GM12892 (cell line): Measurements from ENCODE around the gene DPP6. TPM values are rescaled to one million over a fixed set of nuclear protein-coding genes. Genes with fewer than 3 reads are reported as not detected.
A peak's percentile ranks its signal among the peaks of the same experiment; 100 is the strongest.
"Not testable (repeated sequence)": the region's sequence is repeated elsewhere in the genome, so short reads cannot be mapped to it uniquely, and the experiment has no call there.

Experiments
- DNase-seq: peaks from one replicate; pipeline ENCODE4 v3.0.0; 2011; ENCODE audit not compliant: insufficient read length
- FAIRE-seq: peaks from 2 replicates; lab custom pipeline; 2011; peaks lifted over from hg19 to GRCh38; lab: Jason Lieb, UNC
- polyA plus RNA-seq: library from polyadenylated mRNA; unstranded; fragments of >200 nt; gene quantifications from one replicate; pipeline ENCODE4 v1.2.1, GENCODE V29; 2012; ENCODE audit warnings: missing spikeins, inconsistent platforms; ENCODE audit not compliant: missing spikeins

DPP6 gene
- not detected for polyA plus RNA-seq

DNA sequence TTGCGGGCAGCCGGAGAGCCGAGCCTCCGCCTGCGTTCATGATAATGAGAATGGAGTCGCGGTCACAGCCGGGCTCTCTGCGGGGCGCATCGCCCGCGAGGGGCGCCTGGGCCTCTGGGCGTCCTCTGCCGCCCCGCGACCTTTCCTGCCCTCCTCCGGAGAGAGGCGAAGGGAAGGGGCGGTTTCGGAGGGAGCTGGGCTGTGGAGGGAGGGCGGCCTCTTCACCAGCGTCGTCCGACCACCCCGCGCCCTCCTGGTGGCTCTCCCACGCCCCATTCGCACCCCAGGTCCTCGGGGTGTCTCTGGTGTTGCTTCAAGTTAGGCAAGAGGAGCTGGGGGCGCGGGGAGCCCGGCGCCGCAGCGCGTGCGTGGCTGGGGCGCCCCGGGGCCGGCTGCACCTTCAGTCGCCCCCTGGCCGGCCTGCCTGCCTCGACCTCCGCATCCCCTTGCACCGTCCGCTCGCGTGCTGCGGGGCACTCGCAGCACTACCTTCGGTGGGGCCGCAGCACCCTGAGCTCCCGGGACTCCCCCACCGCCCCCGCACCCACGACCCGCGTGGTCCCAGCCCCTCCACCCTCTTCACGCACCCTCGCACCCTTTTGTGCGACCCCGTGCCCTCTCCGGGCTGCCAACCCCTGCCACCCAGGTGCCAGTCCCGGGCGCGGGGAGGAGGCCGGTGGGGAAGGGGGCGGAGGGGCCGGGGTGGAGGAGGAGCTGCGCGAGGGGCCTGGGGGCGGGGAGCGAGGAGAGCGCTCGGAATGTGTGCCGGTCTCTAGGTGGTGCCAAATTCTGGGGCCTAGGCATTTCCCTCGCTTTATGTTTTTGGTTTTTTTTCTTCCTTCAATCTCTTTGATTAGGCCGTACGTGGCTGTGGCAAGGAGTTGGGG lies at the start of gene DPP6:
Gene DPP6, plus strand, starts transcription at position 756 of the 887 bp plus-strand sequence.
- not testable (repeated sequence) for FAIRE-seq, DNase-seq

DNA sequence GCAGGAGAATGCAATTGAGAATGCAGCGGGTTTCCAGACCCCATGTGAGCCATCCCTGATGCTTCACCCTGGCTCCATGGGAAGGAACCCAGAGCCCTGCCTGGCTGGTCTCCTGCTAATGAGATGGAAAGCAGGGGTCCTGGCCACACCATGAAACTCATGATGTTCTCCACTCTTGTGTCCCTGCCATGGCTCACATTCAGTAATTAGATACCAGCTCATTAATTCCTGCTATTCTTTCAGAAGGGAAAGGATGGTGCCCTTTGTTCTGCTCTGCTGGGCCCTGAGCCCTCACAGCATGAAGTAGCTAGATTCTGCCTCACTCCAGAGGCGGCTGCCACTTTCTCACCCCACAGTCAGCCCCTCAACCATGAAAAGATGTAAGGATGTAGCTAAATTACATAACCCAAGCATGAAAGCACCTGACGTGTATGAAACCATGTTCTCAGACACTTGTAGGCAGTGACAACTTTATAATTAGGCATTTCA lies 42.7 kb upstream of the DPP6 start:
- FAIRE-seq, result peak; percentile 67
- DNase-seq, result not testable (repeated sequence)

GRCh38 chr7:154010726-154011568 lies 41.3 kb upstream of the DPP6 start:
- not testable (repeated sequence) for DNase-seq, FAIRE-seq

- DNase-seq, FAIRE-seq: not testable (repeated sequence)
These were observed 39.4 kb upstream of the DPP6 start for GRCh38 chr7:154012800-154013199.

DNA sequence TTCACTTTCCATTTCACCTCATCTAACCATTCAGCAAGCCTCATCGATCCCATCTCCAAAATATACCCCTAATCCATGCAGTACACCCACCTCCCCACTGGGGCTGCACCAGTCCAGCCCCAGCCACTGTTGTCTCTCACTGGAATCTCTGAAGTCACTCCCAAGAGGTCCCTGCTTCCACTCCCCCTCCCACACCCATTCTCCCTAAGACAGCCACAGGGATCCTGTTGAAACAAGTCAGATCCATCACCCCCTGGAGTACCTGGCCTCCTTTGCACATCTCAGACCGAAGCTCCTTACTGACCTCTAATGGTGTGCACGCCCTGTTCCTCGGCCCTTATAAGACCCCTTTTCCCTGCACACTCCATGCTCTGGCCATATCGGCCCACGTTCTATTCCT lies 36.6 kb upstream of the DPP6 start:
- DNase-seq, FAIRE-seq: not testable (repeated sequence)

GRCh38 chr7:154018354-154018753 lies 33.8 kb upstream of the DPP6 start:
- not testable (repeated sequence) for DNase-seq, FAIRE-seq

- FAIRE-seq, DNase-seq: not testable (repeated sequence)
These were observed 24.4 kb upstream of the DPP6 start for GRCh38 chr7:154027805-154028204.

DNA sequence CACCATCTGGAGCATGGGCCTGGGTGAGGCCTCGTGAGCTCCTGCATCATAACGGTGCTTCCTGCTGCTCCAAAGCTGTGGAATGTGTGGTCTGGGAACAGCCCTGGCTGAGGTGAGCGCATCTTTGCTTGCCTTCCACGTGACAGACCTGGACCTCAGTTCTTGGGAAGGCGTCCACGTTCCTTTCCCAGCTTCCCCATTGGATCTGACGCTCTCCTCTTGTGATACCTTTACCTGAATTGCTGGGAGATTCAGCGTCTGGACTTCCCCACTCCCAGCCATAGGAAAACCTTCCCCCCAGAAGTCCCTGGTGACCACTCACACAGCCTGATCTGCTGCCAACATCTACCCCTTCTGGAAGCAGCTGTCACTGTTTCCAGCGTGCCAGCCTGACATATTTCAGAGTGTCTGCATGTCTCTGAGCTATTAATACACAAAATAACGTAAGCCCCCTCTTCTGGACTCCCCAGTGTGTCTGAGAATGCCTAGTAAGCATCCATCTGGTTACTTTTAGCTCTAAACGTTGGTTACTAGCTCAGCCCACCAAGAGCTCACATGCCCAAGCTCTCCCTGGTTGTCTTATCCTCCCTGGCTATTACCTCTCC lies 21.6 kb upstream of the DPP6 start:
- not testable (repeated sequence) for FAIRE-seq, DNase-seq

DNA sequence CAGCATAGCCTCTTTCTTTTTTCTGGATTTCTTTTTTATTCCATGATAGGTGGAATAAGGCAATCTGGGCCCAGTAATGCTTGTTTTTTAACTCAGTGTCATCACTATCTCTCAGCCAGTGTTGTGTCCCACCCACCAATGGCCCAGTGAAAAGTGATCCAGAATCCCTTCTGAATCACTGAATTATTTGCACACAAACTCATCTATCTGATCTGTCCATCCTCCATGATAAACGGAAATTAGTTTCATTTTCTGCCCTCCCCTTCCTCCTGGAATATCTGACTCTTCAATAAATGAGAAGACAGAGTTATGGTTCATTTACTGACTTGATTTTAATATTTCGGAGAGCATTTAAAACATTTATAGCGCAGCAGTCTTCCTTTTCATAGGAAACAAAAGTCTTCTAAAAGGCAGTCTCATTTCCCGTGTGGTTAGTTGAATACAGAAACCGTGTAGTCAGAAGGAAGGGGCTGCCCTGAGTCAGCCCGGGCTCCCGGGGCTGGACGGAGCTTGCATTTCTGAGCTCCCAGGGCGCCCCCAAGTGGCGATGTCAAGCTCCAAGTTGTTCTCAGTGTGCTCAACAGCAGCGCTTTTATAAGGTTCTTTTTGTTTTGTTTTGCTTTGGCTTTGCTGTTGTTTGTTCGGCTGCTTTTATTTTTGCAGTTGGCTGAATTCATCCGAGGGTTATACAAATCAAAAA lies 12.6 kb upstream of the DPP6 start:
- not testable (repeated sequence) for DNase-seq
- peak; percentile 40 for FAIRE-seq

- FAIRE-seq, DNase-seq: not testable (repeated sequence)
These were observed 1.8 kb upstream of the DPP6 start for GRCh38 chr7:154050394-154050793.

DNA sequence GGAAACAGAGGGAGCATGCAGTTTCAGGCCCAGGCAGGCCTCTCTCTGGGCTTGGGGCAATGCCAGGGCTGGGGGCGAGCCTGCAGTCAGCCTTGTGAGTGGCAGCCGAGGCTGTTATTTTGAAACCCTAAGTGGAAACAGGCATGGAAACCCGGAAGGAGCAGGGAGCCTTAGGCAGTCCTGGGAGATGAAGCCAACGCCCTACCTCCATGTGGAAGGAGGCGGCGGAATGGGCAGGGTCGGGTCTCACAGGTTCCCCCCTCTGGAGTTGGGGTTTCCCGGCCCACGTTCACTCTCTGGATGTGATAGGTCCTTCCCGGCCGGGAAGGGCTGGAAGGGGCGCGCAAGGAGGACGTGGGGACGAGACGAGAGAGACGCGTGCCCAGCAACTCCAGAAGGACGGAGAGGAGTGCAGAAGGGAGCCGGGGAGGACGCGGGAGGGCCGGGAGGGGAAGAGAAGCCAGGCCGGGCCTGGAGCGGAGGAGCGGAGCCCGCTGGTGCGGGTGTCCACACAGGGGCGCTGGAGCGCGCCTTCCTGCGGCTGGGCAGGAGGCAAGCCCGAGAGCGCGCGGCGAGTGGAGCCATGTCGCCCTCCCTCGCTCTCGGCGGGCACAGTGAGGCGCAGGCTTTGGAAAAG lies 1.1 kb upstream of the DPP6 start:
- FAIRE-seq, DNase-seq: not testable (repeated sequence)

- not testable (repeated sequence) for FAIRE-seq, DNase-seq
These were observed 493 bp downstream of the DPP6 start for GRCh38 chr7:154052530-154053252.

GRCh38 chr7:154053466-154054312 lies 1.5 kb downstream of the DPP6 start:
- DNase-seq, FAIRE-seq: not testable (repeated sequence)

GRCh38 chr7:154054664-154055063 lies 2.5 kb downstream of the DPP6 start:
- DNase-seq, FAIRE-seq: not testable (repeated sequence)

DNA sequence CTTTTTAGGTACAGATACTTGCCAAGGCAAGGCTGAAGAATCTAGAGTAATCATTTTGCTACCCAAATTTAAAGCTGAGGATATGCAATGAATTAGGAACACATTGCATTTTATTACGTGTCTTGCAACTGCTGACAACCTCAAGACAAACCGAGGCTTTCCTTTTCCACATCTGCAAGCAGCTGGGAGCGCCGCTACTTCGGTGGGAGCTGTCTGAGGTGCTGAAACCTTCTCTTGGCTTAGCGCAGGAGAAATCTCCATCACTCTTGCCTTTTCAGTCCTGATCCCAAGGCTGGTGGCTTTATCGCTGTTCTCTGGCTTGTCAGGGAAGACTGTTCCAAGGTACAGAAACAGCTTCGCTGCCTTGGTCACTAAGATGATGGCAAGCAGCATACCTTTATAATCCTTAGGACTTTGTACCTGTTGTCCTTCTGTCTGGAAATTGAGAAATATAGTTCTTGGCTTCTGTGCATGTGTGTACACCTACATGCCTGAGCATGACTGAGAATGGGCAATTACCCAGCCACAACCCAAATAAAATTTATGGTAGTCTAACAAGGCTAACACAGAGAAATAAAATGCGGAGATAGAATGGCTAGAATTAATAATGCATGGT lies 3.4 kb downstream of the DPP6 start:
- FAIRE-seq, DNase-seq: not testable (repeated sequence)

DNA sequence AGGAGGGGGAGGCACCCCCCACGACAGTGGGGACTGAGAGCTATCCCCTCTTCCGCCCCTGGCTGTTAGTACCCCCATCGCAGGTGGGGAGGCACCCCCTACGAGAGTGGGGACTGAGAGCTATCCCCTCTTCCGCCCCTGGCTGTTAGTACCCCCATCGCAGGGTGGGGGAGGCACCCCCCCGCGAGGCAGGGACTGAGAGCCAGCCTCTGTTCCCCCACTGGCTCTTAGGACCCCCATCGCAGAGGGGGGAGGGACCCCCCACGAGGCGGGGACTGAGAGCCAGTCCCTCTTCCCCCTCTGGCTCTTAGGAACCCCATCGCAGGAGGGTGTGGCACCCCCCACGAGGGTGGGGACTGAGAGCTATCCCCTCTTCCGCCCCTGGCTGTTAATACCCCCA lies 6.6 kb downstream of the DPP6 start:
- DNase-seq, FAIRE-seq: not testable (repeated sequence)

DNA sequence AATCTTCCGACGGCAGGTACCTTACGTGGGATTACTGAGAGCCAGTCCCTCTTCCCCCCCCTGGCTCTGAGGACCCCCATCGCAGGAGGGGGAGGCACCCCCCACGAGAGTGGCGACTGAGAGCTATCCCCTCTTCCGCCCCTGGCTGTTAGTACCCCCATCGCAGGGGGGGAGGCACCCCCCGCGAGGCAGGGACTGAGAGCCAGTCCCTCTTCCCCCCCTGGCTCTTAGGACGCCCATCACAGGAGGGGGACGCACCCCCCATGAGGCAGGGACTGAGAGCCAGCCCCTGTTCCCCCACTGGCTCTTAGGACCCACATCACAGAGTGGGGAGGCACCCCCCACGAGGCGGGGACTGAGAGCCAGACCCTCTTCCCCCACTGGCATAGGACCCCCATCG lies 8.4 kb downstream of the DPP6 start:
- not testable (repeated sequence) for FAIRE-seq, DNase-seq
